Measurements from ENCODE around the gene ITGB2. TPM values are rescaled to one million over a fixed set of nuclear protein-coding genes. Genes with fewer than 3 reads are reported as not detected.

ITGB2 gene
- polyA plus RNA-seq, 1 of the 3 experiments (the other 2 are of a cell fraction) = 0.77 TPM

DNA sequence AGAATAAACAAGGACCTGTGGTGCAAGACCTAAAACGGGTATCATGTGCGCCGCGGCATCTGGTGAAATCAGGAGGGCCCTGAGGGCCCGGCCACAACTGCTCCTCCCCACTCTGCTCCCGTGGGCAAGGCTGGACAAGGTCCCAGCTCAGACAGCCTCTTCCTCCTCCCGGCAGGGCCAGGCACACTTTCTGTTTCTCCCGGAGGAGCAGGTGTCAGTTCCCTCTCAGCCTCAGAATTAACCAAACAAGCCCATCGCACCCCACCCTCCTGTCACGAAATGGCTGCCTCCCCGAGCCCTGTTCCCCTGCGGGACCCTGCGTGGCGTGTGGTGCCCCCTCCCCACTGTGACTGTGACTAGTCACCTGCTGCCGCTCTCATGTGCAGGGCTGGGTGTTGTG, 62.4 kb downstream of the ITGB2 start:
- H3K4me1 ChIP-seq (ENCODE audit: control insufficient read depth in 1 of 2, insufficient read depth in 2 of 2, low read depth in 1 of 2, low read length in 1 of 2) = no peaks in the 10 kb centered on the region
- TF ChIP-seq, protein P1, sequence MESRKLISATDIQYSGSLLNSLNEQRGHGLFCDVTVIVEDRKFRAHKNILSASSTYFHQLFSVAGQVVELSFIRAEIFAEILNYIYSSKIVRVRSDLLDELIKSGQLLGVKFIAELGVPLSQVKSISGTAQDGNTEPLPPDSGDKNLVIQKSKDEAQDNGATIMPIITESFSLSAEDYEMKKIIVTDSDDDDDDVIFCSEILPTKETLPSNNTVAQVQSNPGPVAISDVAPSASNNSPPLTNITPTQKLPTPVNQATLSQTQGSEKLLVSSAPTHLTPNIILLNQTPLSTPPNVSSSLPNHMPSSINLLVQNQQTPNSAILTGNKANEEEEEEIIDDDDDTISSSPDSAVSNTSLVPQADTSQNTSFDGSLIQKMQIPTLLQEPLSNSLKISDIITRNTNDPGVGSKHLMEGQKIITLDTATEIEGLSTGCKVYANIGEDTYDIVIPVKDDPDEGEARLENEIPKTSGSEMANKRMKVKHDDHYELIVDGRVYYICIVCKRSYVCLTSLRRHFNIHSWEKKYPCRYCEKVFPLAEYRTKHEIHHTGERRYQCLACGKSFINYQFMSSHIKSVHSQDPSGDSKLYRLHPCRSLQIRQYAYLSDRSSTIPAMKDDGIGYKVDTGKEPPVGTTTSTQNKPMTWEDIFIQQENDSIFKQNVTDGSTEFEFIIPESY (IDR thresholded peaks at IDR 0.05; ENCODE audit: borderline replicate concordance, low read depth) = no peak
- TF ChIP-seq GATA2 (CRISPR knock-in tag; IDR thresholded peaks at IDR 0.05) (no peak), RXRA (IDR thresholded peaks at IDR 0.05; ENCODE audit: borderline replicate concordance, low read depth) (no peak), GABPA (IDR thresholded peaks at IDR 0.05; ENCODE audit: low read depth) (no peak), TCF12 (IDR thresholded peaks at IDR 0.05) (no peak), JUND (IDR thresholded peaks at IDR 0.05) (no peak), NRF1 (IDR thresholded peaks at IDR 0.05; ENCODE audit: low read depth, low read length) (no peak), YY1 (IDR thresholded peaks at IDR 0.05; ENCODE audit: low read depth) (no peak), MXI1 (IDR thresholded peaks at IDR 0.05; ENCODE audit: low read depth, low read length) (no peak), FOXJ3 (CRISPR knock-in tag; IDR thresholded peaks at IDR 0.05) (no peak), POLR2AphosphoS5 (IDR thresholded peaks at IDR 0.05; ENCODE audit: low read depth, low read length) (no peak), MAX (IDR thresholded peaks at IDR 0.05; ENCODE audit: low read depth) (no peak)
- TF ChIP-seq, protein P2, sequence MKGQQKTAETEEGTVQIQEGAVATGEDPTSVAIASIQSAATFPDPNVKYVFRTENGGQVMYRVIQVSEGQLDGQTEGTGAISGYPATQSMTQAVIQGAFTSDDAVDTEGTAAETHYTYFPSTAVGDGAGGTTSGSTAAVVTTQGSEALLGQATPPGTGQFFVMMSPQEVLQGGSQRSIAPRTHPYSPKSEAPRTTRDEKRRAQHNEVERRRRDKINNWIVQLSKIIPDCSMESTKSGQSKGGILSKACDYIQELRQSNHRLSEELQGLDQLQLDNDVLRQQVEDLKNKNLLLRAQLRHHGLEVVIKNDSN (IDR thresholded peaks at IDR 0.05; ENCODE audit: borderline replicate concordance, low read depth) = no peak
- peaks cover 99% of the 10 kb centered on the region for H4K20me1 ChIP-seq (ENCODE audit: insufficient read depth)
- WGBS (ENCODE audit: low lambda C conversion rate) = 86% methylated on average over 7 of the region's 15 CpGs
- H3K36me3 ChIP-seq (replicated peaks in 1 of 2; ENCODE audit: control insufficient read depth in 1 of 2, insufficient read depth in 2 of 2, low read length in 1 of 2) = peaks cover 38 to 78% of the 10 kb centered on the region in 2 experiments
- POLR2A ChIA-PET = no interaction called here
- H2AFZ ChIP-seq (ENCODE audit: low read depth) = no peak overlapping the region
- no peaks in the 10 kb centered on the region for H3K9me3 ChIP-seq
- H3K79me2 ChIP-seq (ENCODE audit: insufficient read depth) = peaks cover 98% of the 10 kb centered on the region
- DNase-seq = no peak
- H3F3A ChIP-seq (replicated peaks; ENCODE audit: insufficient read depth) = no peaks in the 10 kb centered on the region
- H3K27me3 ChIP-seq (ENCODE audit: insufficient read depth) = no peaks in the 10 kb centered on the region
- no peaks in the 10 kb centered on the region for H3K9me2 ChIP-seq
- no peak overlapping the region for H3K27ac ChIP-seq (ENCODE audit: low read depth in 2 of 2, low read length in 1 of 2)
- no peak overlapping the region for H3K4me2 ChIP-seq
- CTCF ChIA-PET = interaction anchor here (1.0 to 1.2 kb wide), 2 partner anchors 14 to 34 kb away, joined by 3 read pairs; no protein-coding TSS in a partner anchor
- no peak overlapping the region for H3K4me3 ChIP-seq (ENCODE audit: low read depth in 2 of 2, low read length in 1 of 2)
- H3K9ac ChIP-seq = no peak overlapping the region

DNA sequence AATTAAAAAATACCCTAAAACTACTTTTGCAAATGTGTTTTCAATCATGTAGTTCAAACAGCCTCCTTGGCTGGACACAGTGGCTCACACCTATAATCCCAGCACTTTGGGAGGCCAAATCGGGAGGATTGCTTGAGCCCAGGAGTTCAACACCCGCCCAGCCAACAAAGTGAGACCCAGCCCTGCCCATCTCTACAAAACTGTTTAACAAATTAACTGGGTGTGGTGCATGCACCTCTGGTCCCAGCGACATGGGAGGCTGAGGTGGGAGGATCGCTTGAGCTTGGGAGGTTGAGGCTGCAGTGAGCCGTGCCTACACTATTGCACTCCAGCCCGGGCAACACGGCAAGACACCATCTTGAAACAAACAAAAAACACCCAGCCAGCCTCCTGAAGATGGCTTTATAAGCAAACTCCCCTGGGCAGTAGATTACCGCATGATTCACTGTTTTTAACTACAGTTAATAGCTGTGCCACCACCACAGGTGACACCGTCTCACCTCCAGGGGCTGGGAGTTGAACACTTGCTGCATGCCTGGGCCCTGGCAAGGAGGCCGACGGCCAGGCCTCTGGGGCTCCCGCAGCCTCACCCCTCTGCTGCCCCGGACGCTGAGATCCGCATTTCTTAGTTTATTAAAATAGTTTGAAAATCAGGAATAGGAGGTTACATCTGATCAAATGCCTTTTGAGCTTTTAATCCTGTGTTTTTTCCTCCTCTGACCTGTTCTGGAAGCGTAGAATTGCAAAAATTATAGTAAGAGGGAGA, 63.4 kb downstream of the ITGB2 start:
- no peaks in the 10 kb centered on the region for H3K9me2 ChIP-seq
- H2AFZ ChIP-seq (ENCODE audit: low read depth) = no peak overlapping the region
- POLR2A ChIA-PET = interaction anchor here (0.5 kb wide), 1 partner anchor 45 kb away, joined by 3 read pairs; no protein-coding TSS in a partner anchor
- no peak overlapping the region for H3K4me2 ChIP-seq
- 92% methylated on average over 16 of the region's 16 CpGs for WGBS (ENCODE audit: low lambda C conversion rate)
- H3K27ac ChIP-seq (ENCODE audit: low read depth in 2 of 2, low read length in 1 of 2) = no peak overlapping the region
- no peaks in the 10 kb centered on the region for H3K27me3 ChIP-seq (ENCODE audit: insufficient read depth)
- DNase-seq = no peak
- H3K9me3 ChIP-seq = no peaks in the 10 kb centered on the region
- no peak overlapping the region for H3K4me3 ChIP-seq (ENCODE audit: low read depth in 2 of 2, low read length in 1 of 2)
- H3K9ac ChIP-seq = no peak overlapping the region
- H4K20me1 ChIP-seq (ENCODE audit: insufficient read depth) = peaks cover 100% of the 10 kb centered on the region
- H3K79me2 ChIP-seq (ENCODE audit: insufficient read depth) = peaks cover 97% of the 10 kb centered on the region
- H3F3A ChIP-seq (replicated peaks; ENCODE audit: insufficient read depth) = no peaks in the 10 kb centered on the region
- H3K36me3 ChIP-seq (replicated peaks in 1 of 2; ENCODE audit: control insufficient read depth in 1 of 2, insufficient read depth in 2 of 2, low read length in 1 of 2) = peaks cover 39 to 79% of the 10 kb centered on the region in 2 experiments
- CTCF ChIA-PET = interaction anchor here (0.6 to 1.3 kb wide), 4 partner anchors 15 to 57 kb away, joined by 3 read pairs; no protein-coding TSS in a partner anchor
- H3K4me1 ChIP-seq (ENCODE audit: control insufficient read depth in 1 of 2, insufficient read depth in 2 of 2, low read depth in 1 of 2, low read length in 1 of 2) = no peaks in the 10 kb centered on the region
- TF ChIP-seq REST (IDR thresholded peaks at IDR 0.05; ENCODE audit: low read depth, low read length) (no peak), MAX (IDR thresholded peaks at IDR 0.05; ENCODE audit: low read depth) (no peak), TEAD4 (IDR thresholded peaks at IDR 0.05; ENCODE audit: borderline replicate concordance, insufficient read depth) (no peak), FOXJ3 (CRISPR knock-in tag; IDR thresholded peaks at IDR 0.05) (no peak), EP300 (IDR thresholded peaks at IDR 0.05; ENCODE audit: borderline replicate concordance in 1 of 2, low read depth in 1 of 2, low read length in 1 of 2) (no peak), NRF1 (IDR thresholded peaks at IDR 0.05; ENCODE audit: low read depth, low read length) (no peak)
- TF ChIP-seq, protein P1 (IDR thresholded peaks at IDR 0.05; ENCODE audit: borderline replicate concordance, low read depth) = no peak
